Keratinocyte (primary cell): ENCODE data around the gene TARS3. TPM values are rescaled to one million over a fixed set of nuclear protein-coding genes. Genes with fewer than 3 reads are reported as not detected.
"Not testable (repeated sequence)": the region's sequence is repeated elsewhere in the genome, so short reads cannot be mapped to it uniquely, and the experiment has no call there.

Source experiments
- DNase-seq: peaks from one replicate; pipeline ENCODE4 v3.0.0-alpha.2; 2011; ENCODE audit warnings: low read depth, missing footprints, low spot score
- FAIRE-seq: peaks from 2 replicates; lab custom pipeline; 2011; peaks lifted over from hg19 to GRCh38; lab: Jason Lieb, UNC
- H2AFZ ChIP-seq: 2 replicates; pipeline ENCODE4 v1.6.0; 2012; ENCODE audit warnings: low read length, control low read depth, inconsistent platforms; ENCODE audit not compliant: control insufficient read depth
- H3K27ac ChIP-seq: 2 replicates; pipeline ENCODE4 v1.5.1; 2011; ENCODE audit warnings: low read length; ENCODE audit not compliant: control insufficient read depth, insufficient read depth
- H3K27me3 ChIP-seq: 3 replicates; pipeline ENCODE4 v1.6.0; 2011; ENCODE audit warnings: low read length; ENCODE audit not compliant: control insufficient read depth, insufficient read depth; ENCODE audit errors: extremely low read depth
- H3K36me3 ChIP-seq, 2 experiments: 2 replicates in 1 of 2; 3 replicates in 1 of 2; pipeline ENCODE4 v1.5.1; 2011; ENCODE audit warnings: low read length in 2 of 2, mild to moderate bottlenecking in 1 of 2; ENCODE audit not compliant: control insufficient read depth in 2 of 2, insufficient read depth in 2 of 2; ENCODE audit errors: extremely low read depth in 1 of 2
- H3K4me1 ChIP-seq: 3 replicates; pipeline ENCODE4 v1.5.1; 2011; ENCODE audit warnings: low read length; ENCODE audit not compliant: control insufficient read depth, insufficient read depth; ENCODE audit errors: extremely low read depth
- H3K4me2 ChIP-seq: 3 replicates; pipeline ENCODE4 v1.6.0; 2011; ENCODE audit warnings: low read depth, low read length; ENCODE audit not compliant: control insufficient read depth, insufficient read depth; ENCODE audit errors: extremely low read depth
- H3K4me3 ChIP-seq, 3 experiments: fragments of 200-600 bp in 1 of 3; sonication (generic) in 1 of 3; 2 replicates in 2 of 3; 3 replicates in 1 of 3; pipeline ENCODE4 v1.5.1; 2011 to 2016; ENCODE audit warnings: low read length in 3 of 3, mild to moderate bottlenecking in 3 of 3, control low read depth in 2 of 3, inconsistent platforms in 1 of 3, low read depth in 1 of 3, mixed read lengths in 1 of 3, mixed run types in 1 of 3, moderate library complexity in 1 of 3; ENCODE audit not compliant: control insufficient read depth in 2 of 3, insufficient read depth in 2 of 3; ENCODE audit errors: extremely low read depth in 1 of 3
- H3K79me2 ChIP-seq: 2 replicates; pipeline ENCODE4 v1.6.0; 2012; ENCODE audit warnings: low read length; ENCODE audit not compliant: control insufficient read depth, insufficient read depth
- H3K9ac ChIP-seq: 3 replicates; pipeline ENCODE4 v1.6.0; 2011; ENCODE audit warnings: low read length; ENCODE audit not compliant: control insufficient read depth, insufficient read depth; ENCODE audit errors: extremely low read depth
- H3K9me1 ChIP-seq: 3 replicates; pipeline ENCODE4 v1.6.0; 2011; ENCODE audit warnings: low read length; ENCODE audit not compliant: control insufficient read depth, insufficient read depth; ENCODE audit errors: extremely low read depth
- H3K9me3 ChIP-seq: 2 replicates; pipeline ENCODE4 v1.5.1; 2012; ENCODE audit warnings: low read depth, low read length; ENCODE audit not compliant: control insufficient read depth
- H4K20me1 ChIP-seq: 3 replicates; pipeline ENCODE4 v1.6.0; 2011; ENCODE audit warnings: low read length; ENCODE audit not compliant: control insufficient read depth, insufficient read depth; ENCODE audit errors: extremely low read depth
- CTCF ChIP-seq, 3 experiments: IDR thresholded peaks in 1 of 3; conservative IDR thresholded peaks in 1 of 3; optimal IDR thresholded peaks in 1 of 3; 2 replicates in 2 of 3; 3 replicates in 1 of 3; pipeline versions ENCODE3 to v1.5.1; 2011; ENCODE audit warnings: low read length in 3 of 3, mild to moderate bottlenecking in 3 of 3, moderate library complexity in 2 of 3, control low read depth in 1 of 3, inconsistent platforms in 1 of 3; ENCODE audit not compliant: insufficient read depth in 2 of 3; ENCODE audit errors: extremely low read depth in 1 of 3
- EZH2 ChIP-seq: IDR thresholded peaks from one replicate; pipeline ENCODE4 v1.6.1; 2012; ENCODE audit warnings: inconsistent platforms, mild to moderate bottlenecking, low read length, moderate library complexity
- dilution Hi-C: fragments of 300-500 bp; cut with MboI; formaldehyde crosslinking; loops from one replicate; pipeline ENCODE4 v1.7.0; 2020; ENCODE audit warnings: low sequenced_read_pairs; ENCODE audit not compliant: extremely low pct_ligation_motif_present
- polyA plus RNA-seq, 5 experiments: library from polyadenylated mRNA; depleted of rRNA in 3 of 5; stranded (reverse) in 3 of 5; stranded (forward) in 1 of 5; unstranded in 1 of 5; fragments of >200 nt; gene quantifications; 1 replicate in 1 of 5; 2 replicates in 3 of 5; 3 replicates in 1 of 5; pipeline versions ENCODE4 v1.2.1 to v1.2.3, GENCODE V29; 2011 to 2012; ENCODE audit warnings: missing spikeins in 2 of 5, low read depth in 1 of 5, low replicate concordance in 1 of 5

Gene TARS3
- polyA plus RNA-seq, 1 donor (not counting 4 experiments of a cell fraction or from before 2014, with no cell fraction given) = 3.9 TPM

- H3K4me1 ChIP-seq, H3K9me3 ChIP-seq, H3K27me3 ChIP-seq, DNase-seq, H3K79me2 ChIP-seq, H4K20me1 ChIP-seq, H3K9ac ChIP-seq, dilution Hi-C loops, H3K4me3 ChIP-seq, H3K36me3 ChIP-seq, FAIRE-seq, H2AFZ ChIP-seq, H3K27ac ChIP-seq, H3K9me1 ChIP-seq, H3K4me2 ChIP-seq: not testable (repeated sequence)
Observed at GRCh38 chr15:101734837-101735236, 10.6 kb upstream of the TARS3 start.

GRCh38 chr15:101733545-101733944 lies 9.3 kb upstream of the TARS3 start:
- TF ChIP-seq CTCF (optimal IDR thresholded peaks at IDR 0.05 in 1 of 3, IDR thresholded peaks at IDR 0.05 in 1 of 3, conservative IDR thresholded peaks at IDR 0.05 in 1 of 3; ENCODE audit: extremely low read depth in 1 of 3, insufficient read depth in 2 of 3, low read length in 3 of 3) (no peak), EZH2 (no peak)

GRCh38 chr15:101732772-101733171 lies 8.5 kb upstream of the TARS3 start:
- TF ChIP-seq EZH2 (no peak), CTCF (optimal IDR thresholded peaks at IDR 0.05 in 1 of 3, IDR thresholded peaks at IDR 0.05 in 1 of 3, conservative IDR thresholded peaks at IDR 0.05 in 1 of 3; ENCODE audit: extremely low read depth in 1 of 3, insufficient read depth in 2 of 3, low read length in 3 of 3) (no peak)

More at GRCh38 chr15:101733545-101733944, 9.3 kb upstream of the TARS3 start:
- H4K20me1 ChIP-seq = no peaks in the 10 kb centered on the region
- H3K36me3 ChIP-seq = no peaks in the 10 kb centered on the region
- no peak overlapping the region for H3K4me2 ChIP-seq
- H2AFZ ChIP-seq = no peak overlapping the region
- H3K4me1 ChIP-seq = no peaks in the 10 kb centered on the region
- no peaks in the 10 kb centered on the region for H3K27me3 ChIP-seq
- no peak overlapping the region for H3K9ac ChIP-seq
- no peaks in the 10 kb centered on the region for H3K79me2 ChIP-seq
- H3K9me3 ChIP-seq = no peaks in the 10 kb centered on the region
- H3K9me1 ChIP-seq = no peaks in the 10 kb centered on the region
- FAIRE-seq = no peak
- no peak for DNase-seq
- dilution Hi-C loops = no loop called here
- H3K27ac ChIP-seq = no peak overlapping the region
- no peak overlapping the region for H3K4me3 ChIP-seq

More at GRCh38 chr15:101732772-101733171, 8.5 kb upstream of the TARS3 start:
- Histone ChIP-seq H2AFZ (no peak overlapping the region), H3K4me2 (no peak overlapping the region), H3K79me2 (no peaks in the 10 kb centered on the region), H4K20me1 (no peaks in the 10 kb centered on the region), H3K36me3 (no peaks in the 10 kb centered on the region), H3K9ac (no peak overlapping the region), H3K9me1 (no peaks in the 10 kb centered on the region), H3K9me3 (no peaks in the 10 kb centered on the region), H3K27me3 (no peaks in the 10 kb centered on the region), H3K4me3 (no peak overlapping the region), H3K4me1 (no peaks in the 10 kb centered on the region), H3K27ac (no peak overlapping the region)
- dilution Hi-C loops = no loop called here
- DNase-seq (no peak), FAIRE-seq (no peak)
